ENCODE data around the gene TTC16.

DNA sequence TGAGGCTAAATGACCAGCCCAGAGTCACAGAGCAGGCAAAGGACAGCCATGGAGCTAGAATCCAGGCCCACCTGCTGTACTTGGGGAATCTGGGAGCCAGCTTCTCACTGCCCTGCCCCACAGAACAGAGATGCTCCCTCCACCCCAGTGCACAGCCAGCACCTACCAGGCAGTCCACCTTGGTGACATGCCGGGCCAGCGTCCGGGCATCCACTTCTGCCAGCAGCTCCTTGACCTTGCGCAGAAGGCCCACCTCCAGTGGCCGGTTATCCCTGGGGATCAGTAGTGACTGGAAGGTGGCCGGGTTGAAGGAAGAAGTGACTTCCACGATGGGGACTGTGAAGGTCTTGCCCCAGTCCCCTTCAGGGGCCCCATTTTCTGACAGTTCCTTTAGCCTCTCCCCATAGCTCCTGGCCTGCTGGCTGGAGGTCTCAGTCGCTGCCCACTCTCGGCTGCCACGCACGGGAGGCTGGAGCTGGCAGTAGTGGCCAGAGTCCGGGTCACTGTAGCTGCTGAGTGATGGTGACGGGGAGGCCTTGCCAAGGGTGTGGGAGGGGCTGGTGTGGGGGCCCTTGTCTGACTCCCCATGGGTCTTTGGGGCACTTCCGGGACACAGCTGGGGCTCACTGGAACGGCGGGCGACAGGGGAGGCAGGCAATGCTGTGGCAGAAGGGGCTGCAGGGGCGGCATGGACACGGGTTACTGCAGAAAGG lies 28.7 kb downstream of the TTC16 start:
- TF ChIP-seq, protein P1, sequence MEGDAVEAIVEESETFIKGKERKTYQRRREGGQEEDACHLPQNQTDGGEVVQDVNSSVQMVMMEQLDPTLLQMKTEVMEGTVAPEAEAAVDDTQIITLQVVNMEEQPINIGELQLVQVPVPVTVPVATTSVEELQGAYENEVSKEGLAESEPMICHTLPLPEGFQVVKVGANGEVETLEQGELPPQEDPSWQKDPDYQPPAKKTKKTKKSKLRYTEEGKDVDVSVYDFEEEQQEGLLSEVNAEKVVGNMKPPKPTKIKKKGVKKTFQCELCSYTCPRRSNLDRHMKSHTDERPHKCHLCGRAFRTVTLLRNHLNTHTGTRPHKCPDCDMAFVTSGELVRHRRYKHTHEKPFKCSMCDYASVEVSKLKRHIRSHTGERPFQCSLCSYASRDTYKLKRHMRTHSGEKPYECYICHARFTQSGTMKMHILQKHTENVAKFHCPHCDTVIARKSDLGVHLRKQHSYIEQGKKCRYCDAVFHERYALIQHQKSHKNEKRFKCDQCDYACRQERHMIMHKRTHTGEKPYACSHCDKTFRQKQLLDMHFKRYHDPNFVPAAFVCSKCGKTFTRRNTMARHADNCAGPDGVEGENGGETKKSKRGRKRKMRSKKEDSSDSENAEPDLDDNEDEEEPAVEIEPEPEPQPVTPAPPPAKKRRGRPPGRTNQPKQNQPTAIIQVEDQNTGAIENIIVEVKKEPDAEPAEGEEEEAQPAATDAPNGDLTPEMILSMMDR (IDR thresholded peaks at IDR 0.05), result no peak
- no peak for TF ChIP-seq POLR2A (IDR thresholded peaks at IDR 0.05)
